Measurements from ENCODE around the gene SET. TPM values are rescaled to one million over a fixed set of nuclear protein-coding genes. Genes with fewer than 3 reads are reported as not detected.

The SET gene
- total and polyA plus RNA-seq, 2 donors (not counting 1 experiment from before 2014, with no cell fraction given) = 54.9 to 309 TPM

DNA sequence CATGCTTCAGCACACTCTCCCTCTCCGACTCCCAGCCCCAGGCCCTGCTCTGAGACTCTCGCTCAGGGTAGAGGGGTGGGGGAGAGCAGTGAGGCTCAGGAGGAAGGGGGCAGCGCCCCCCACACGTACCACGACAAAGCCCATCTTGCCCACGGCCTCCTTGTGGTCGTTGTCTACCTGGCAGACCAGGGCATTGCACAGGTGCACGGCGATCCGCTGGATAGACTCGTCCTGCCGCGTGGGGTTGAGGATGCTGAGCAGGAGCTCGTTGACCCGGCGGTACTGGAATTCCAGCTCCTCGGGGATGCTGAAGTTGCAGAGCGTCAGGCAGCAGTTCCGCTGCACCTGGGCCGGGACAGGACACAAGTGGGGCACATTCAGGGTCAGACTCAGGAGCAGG is 53.4 kb downstream of the SET start:
- Histone ChIP-seq H3K9me3 (ENCODE audit: control extremely low read depth in 1 of 3, control insufficient read depth in 2 of 3, insufficient read depth in 1 of 3, low read length in 2 of 3) (peaks cover 0 to 3% (median 0%) of the 10 kb centered on the region in 3 donors), H3K4me3 (ENCODE audit: control extremely low read depth in 1 of 5, extremely low read depth in 1 of 5, insufficient read depth in 1 of 5, low read depth in 2 of 5, low read length in 4 of 5) (no peak overlapping the region), H3K79me2 (ENCODE audit: control insufficient read depth, insufficient read depth, low read length) (no peaks in the 10 kb centered on the region), H2AFZ (ENCODE audit: insufficient read depth, low read depth, low read length, poor library complexity, severe bottlenecking) (no peak overlapping the region), H3K4me1 (ENCODE audit: control insufficient read depth in 2 of 2, insufficient read depth in 2 of 2, low read length in 2 of 2) (no peaks in the 10 kb centered on the region), H3K4me2 (replicated peaks; ENCODE audit: low read depth, low read length, poor library complexity, severe bottlenecking) (no peak overlapping the region), H3K27me3 (replicated peaks in 1 of 4; ENCODE audit: control extremely low read depth in 1 of 4, control insufficient read depth in 3 of 4, insufficient read depth in 4 of 4, low read length in 3 of 4) (no peaks in the 10 kb centered on the region), H3K36me3 (replicated peaks in 1 of 2; ENCODE audit: control extremely low read depth in 1 of 2, control insufficient read depth in 1 of 2, extremely low read depth in 1 of 2, insufficient read depth in 2 of 2, low read length in 1 of 2) (peaks cover under 1 to 24% of the 10 kb centered on the region in 2 experiments), H3K27ac (ENCODE audit: low read length in 2 of 2) (no peak overlapping the region), H4K20me1 (ENCODE audit: control insufficient read depth, insufficient read depth, low read length, poor library complexity, severe bottlenecking) (no peaks in the 10 kb centered on the region), H3K9ac (ENCODE audit: low read length) (no peak overlapping the region)
- ATAC-seq (ENCODE audit: low read depth) = no peak
- TF ChIP-seq EZH2 (IDR thresholded peaks at IDR 0.05; ENCODE audit: borderline replicate concordance, insufficient read depth, low read depth, low read length, poor library complexity, severe bottlenecking) = no peak
- TF ChIP-seq, protein P1, sequence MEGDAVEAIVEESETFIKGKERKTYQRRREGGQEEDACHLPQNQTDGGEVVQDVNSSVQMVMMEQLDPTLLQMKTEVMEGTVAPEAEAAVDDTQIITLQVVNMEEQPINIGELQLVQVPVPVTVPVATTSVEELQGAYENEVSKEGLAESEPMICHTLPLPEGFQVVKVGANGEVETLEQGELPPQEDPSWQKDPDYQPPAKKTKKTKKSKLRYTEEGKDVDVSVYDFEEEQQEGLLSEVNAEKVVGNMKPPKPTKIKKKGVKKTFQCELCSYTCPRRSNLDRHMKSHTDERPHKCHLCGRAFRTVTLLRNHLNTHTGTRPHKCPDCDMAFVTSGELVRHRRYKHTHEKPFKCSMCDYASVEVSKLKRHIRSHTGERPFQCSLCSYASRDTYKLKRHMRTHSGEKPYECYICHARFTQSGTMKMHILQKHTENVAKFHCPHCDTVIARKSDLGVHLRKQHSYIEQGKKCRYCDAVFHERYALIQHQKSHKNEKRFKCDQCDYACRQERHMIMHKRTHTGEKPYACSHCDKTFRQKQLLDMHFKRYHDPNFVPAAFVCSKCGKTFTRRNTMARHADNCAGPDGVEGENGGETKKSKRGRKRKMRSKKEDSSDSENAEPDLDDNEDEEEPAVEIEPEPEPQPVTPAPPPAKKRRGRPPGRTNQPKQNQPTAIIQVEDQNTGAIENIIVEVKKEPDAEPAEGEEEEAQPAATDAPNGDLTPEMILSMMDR (IDR thresholded peaks at IDR 0.05) = no peak
- 96% methylated on average over 18 of the region's 20 CpGs for WGBS (ENCODE audit: insufficient coverage)
- ChIA-PET POLR2A (no interaction called here), CTCF (no interaction called here)
- no peaks in the 10 kb centered on the region for H3K27me3 Mint-ChIP-seq
- no peak for DNase-seq
- no peak overlapping the region for H3K27ac Mint-ChIP-seq
- H3K4me1 Mint-ChIP-seq = no peaks in the 10 kb centered on the region
- H3K4me3 Mint-ChIP-seq = no peak overlapping the region
- intact Hi-C loops (cut with micrococcal nuclease) = no loop called here
- H3K9me3 Mint-ChIP-seq (ENCODE audit: insufficient read depth) = no peaks in the 10 kb centered on the region

DNA sequence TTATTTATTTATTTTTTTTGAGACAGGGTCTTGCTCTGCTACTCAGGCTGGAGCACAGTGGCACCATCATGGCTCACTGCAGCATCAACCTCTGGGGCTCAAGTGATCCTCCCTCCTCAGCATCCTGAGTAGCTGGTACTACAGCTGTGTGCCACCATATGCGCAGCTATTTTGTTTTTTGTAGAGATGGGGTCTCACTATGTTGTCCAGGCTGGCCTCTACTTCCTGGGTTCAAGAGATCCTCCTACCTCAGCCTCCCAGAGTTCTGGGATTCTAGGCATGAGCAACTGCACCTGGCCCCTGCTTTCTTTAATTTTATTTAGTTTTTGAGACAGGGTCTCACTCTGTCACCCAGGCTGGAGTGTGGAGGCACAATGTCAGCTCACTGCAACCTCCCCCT is 54.4 kb downstream of the SET start:
- Histone ChIP-seq H3K27ac (ENCODE audit: low read length in 2 of 2) (no peak overlapping the region), H3K27me3 (replicated peaks in 1 of 4; ENCODE audit: control extremely low read depth in 1 of 4, control insufficient read depth in 3 of 4, insufficient read depth in 4 of 4, low read length in 3 of 4) (no peaks in the 10 kb centered on the region), H3K9me3 (ENCODE audit: control extremely low read depth in 1 of 3, control insufficient read depth in 2 of 3, insufficient read depth in 1 of 3, low read length in 2 of 3) (peaks cover 0 to 3% (median 0%) of the 10 kb centered on the region in 3 donors), H3K4me3 (ENCODE audit: control extremely low read depth in 1 of 5, extremely low read depth in 1 of 5, insufficient read depth in 1 of 5, low read depth in 2 of 5, low read length in 4 of 5) (no peak overlapping the region), H3K36me3 (replicated peaks in 1 of 2; ENCODE audit: control extremely low read depth in 1 of 2, control insufficient read depth in 1 of 2, extremely low read depth in 1 of 2, insufficient read depth in 2 of 2, low read length in 1 of 2) (peaks cover 0 to 22% of the 10 kb centered on the region in 2 experiments), H4K20me1 (ENCODE audit: control insufficient read depth, insufficient read depth, low read length, poor library complexity, severe bottlenecking) (no peaks in the 10 kb centered on the region), H3K79me2 (ENCODE audit: control insufficient read depth, insufficient read depth, low read length) (no peaks in the 10 kb centered on the region), H3K9ac (ENCODE audit: low read length) (no peak overlapping the region), H3K4me2 (replicated peaks; ENCODE audit: low read depth, low read length, poor library complexity, severe bottlenecking) (no peak overlapping the region), H3K4me1 (ENCODE audit: control insufficient read depth in 2 of 2, insufficient read depth in 2 of 2, low read length in 2 of 2) (no peaks in the 10 kb centered on the region), H2AFZ (ENCODE audit: insufficient read depth, low read depth, low read length, poor library complexity, severe bottlenecking) (no peak overlapping the region)
- ChIA-PET POLR2A (interaction anchor here (0.8 kb wide), 1 partner anchor 74 kb away, joined by 3 read pairs; no protein-coding TSS in a partner anchor), CTCF (no interaction called here)
- TF ChIP-seq EZH2 (IDR thresholded peaks at IDR 0.05; ENCODE audit: borderline replicate concordance, insufficient read depth, low read depth, low read length, poor library complexity, severe bottlenecking) = no peak
- TF ChIP-seq, protein P1 (IDR thresholded peaks at IDR 0.05) = no peak
- DNase-seq = no peak
- ATAC-seq (ENCODE audit: low read depth) = no peak
- intact Hi-C loops (cut with micrococcal nuclease) = no loop called here
- Mint-ChIP-seq H3K9me3 (ENCODE audit: insufficient read depth) (no peaks in the 10 kb centered on the region), H3K4me3 (no peak overlapping the region), H3K4me1 (no peaks in the 10 kb centered on the region), H3K27ac (no peak overlapping the region), H3K27me3 (no peaks in the 10 kb centered on the region)
- WGBS (ENCODE audit: insufficient coverage) = no CpG with 5 or more reads among the region's 1 CpG

Small RNAs within 50 kb of the gene (small RNA-seq; reads per million reads assigned to genes)
- gene RF00017 (ENCODE audit: insufficient read length, low read depth, low replicate concordance) = not detected
- gene RN7SL560P (ENCODE audit: insufficient read length, low read depth, low replicate concordance) = not detected

Other genes with a start within 250 kb of the SET start
- gene ODF2, start 233.2 kb upstream of the SET start, total RNA-seq = 36.6 and 42.9 TPM in 2 replicates
- 30.1 and 35.1 TPM in 2 replicates for gene ODF2, start 233.2 kb upstream of the SET start, polyA plus RNA-seq
- gene GLE1, start 184.5 kb upstream of the SET start, total RNA-seq = 30.3 and 31.9 TPM in 2 replicates
- gene GLE1, start 184.5 kb upstream of the SET start, polyA plus RNA-seq = 11.8 and 14.6 TPM in 2 replicates
- gene SPTAN1, start 136.6 kb upstream of the SET start, total RNA-seq = 351 and 354 TPM in 2 replicates
- gene SPTAN1, start 136.6 kb upstream of the SET start, polyA plus RNA-seq = 129 TPM in 2 replicates
- 76.6 and 83.4 TPM in 2 replicates for gene DYNC2I2, start 32.4 kb upstream of the SET start, total RNA-seq
- 92.9 and 109 TPM in 2 replicates for gene DYNC2I2, start 32.4 kb upstream of the SET start, polyA plus RNA-seq
- gene PKN3, start 13.3 kb downstream of the SET start, total RNA-seq = 3.7 and 4.2 TPM in 2 replicates
- 1.4 and 1.8 TPM in 2 replicates for gene PKN3, start 13.3 kb downstream of the SET start, polyA plus RNA-seq
- gene ZDHHC12, start 34.9 kb downstream of the SET start, total RNA-seq = 25.3 and 28.5 TPM in 2 replicates
- 31.0 and 47.0 TPM in 2 replicates for gene ZDHHC12, start 34.9 kb downstream of the SET start, polyA plus RNA-seq
- 42.2 and 44.0 TPM in 2 replicates for gene ZER1, start 82.7 kb downstream of the SET start, total RNA-seq
- gene ZER1, start 82.7 kb downstream of the SET start, polyA plus RNA-seq = 22.8 and 26.9 TPM in 2 replicates
- 29.1 and 31.8 TPM in 2 replicates for gene TBC1D13, start 98.0 kb downstream of the SET start, total RNA-seq
- gene TBC1D13, start 98.0 kb downstream of the SET start, polyA plus RNA-seq = 25.3 and 28.8 TPM in 2 replicates
- gene ENDOG, start 129.3 kb downstream of the SET start, total RNA-seq = 17.1 and 19.3 TPM in 2 replicates
- 2.9 and 12.5 TPM in 2 replicates for gene ENDOG, start 129.3 kb downstream of the SET start, polyA plus RNA-seq
- 70.0 and 73.0 TPM in 2 replicates for gene SPOUT1, start 140.6 kb downstream of the SET start, total RNA-seq
- 61.3 and 86.4 TPM in 2 replicates for gene SPOUT1, start 140.6 kb downstream of the SET start, polyA plus RNA-seq
- 6.4 and 7.0 TPM in 2 replicates for gene KYAT1, start 192.7 kb downstream of the SET start, total RNA-seq
- 13.4 and 16.2 TPM in 2 replicates for gene KYAT1, start 192.7 kb downstream of the SET start, polyA plus RNA-seq
- 14.5 and 15.1 TPM in 2 replicates for gene LRRC8A, start 192.9 kb downstream of the SET start, total RNA-seq
- 13.1 and 23.1 TPM in 2 replicates for gene LRRC8A, start 192.9 kb downstream of the SET start, polyA plus RNA-seq
- 0.96 and 1.5 TPM in 2 replicates for gene PHYHD1, start 231.8 kb downstream of the SET start, total RNA-seq
- gene PHYHD1, start 231.8 kb downstream of the SET start, polyA plus RNA-seq = 2.0 and 4.4 TPM in 2 replicates

Measured in B cell (primary cell).